DMS53 (cell line): ENCODE data around the gene RAD51D.
A peak's percentile ranks its signal among the peaks of the same experiment; 100 is the strongest.
"Not testable (repeated sequence)": the region's sequence is repeated elsewhere in the genome, so short reads cannot be mapped to it uniquely, and the experiment has no call there.

Experiments
- DNase-seq: peaks from one replicate; lab custom pipeline; 2025; lab: John Stamatoyannopoulos, UW

RAD51D gene

DNA sequence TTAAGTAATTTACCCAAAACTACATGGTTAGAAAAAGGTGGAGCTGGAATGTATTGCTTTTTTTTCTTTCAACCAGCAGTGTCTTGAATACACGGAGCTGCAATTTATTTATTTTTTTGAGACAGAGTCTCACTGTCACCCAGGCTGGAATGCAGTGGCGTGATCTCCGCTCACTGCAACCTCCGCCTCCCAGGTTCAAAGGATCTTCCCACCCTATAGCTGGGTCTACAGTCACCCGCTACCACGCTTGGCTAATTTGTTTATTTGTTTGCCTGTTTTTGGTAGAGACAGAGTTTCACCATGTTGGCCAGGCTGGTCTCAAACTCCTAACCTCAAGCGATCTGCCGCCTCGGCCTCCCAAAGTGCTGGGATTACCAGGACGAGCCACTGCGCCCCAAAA, 29.0 kb downstream of the RAD51D start:
- DNase-seq: not testable (repeated sequence)

DNA sequence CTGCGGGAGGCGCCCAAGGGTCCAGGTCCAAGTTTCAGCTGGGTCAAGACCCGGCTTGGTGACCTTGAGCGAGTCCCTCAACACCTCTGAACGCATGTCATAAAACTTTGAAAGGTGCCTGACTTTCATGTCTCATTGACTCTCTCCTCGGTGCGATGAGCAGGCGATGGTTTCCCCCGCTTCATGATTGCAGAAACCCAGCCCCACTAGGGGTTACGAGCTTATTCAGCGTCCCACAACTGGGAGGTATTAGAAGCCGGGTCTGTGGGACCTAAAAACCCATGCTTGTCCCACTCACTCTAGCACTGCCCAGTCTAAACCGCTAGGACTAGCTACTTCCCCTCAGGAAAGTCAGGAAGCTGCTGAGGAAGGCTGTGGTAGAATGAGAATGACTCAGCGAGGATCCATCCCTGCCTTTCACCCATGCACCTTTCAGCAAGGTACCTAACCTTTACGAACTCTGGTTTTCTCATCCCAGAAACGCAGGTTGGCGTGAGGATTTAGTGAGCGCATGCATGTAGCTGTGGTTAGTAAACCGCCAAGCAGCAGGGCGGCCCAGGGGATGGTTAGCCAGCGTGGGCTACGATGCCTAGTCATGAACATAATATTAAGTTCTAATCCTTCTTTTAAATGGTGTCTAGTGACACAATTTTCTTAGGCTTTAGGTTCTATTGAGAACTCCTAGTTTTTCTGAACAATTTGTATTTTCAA, 29.9 kb downstream of the RAD51D start:
- peak; percentile 77 for DNase-seq

DNA sequence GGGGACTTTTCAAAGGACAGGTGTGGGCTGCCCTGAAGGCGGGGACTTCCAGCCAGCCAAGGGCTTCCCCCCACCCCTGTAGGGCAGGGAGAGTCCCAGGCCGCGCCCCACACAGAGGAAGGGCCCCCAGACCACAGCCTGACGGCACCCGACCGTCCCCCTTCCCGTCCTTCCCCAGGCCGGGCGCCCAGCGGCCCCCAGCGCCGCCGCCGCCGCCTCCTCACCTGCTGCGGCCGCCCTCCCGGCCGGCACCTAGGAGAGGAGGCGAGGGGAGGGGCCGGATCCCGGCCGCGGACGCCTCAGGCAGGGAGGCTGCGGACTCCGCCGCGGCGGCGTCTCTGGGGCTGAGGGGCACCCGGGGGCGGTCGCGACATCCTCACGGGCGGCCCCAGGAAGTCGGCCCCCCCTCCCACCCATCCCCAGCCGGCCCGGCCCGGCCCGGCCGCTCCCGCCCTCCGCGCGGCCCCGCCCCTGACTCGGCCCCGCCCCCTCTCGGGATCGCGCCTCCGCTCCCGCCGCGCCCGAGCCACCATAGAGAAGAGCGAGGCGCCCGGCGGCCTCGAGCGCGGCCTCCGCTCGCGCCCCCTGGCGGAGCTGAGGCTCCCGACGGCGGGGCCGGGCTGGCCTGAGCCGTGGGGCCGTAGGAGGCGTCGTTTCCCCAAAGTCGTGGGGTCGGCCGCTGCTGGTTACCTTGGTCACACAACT, 30.6 kb downstream of the RAD51D start:
- DNase-seq: peak; percentile 90

GRCh38 chr17:35088356-35088880, 31.2 kb downstream of the RAD51D start:
- peak; percentile 63 for DNase-seq

- peak; percentile 62 for DNase-seq
Measured at GRCh38 chr17:35087731-35088355, 31.8 kb downstream of the RAD51D start.

DNA sequence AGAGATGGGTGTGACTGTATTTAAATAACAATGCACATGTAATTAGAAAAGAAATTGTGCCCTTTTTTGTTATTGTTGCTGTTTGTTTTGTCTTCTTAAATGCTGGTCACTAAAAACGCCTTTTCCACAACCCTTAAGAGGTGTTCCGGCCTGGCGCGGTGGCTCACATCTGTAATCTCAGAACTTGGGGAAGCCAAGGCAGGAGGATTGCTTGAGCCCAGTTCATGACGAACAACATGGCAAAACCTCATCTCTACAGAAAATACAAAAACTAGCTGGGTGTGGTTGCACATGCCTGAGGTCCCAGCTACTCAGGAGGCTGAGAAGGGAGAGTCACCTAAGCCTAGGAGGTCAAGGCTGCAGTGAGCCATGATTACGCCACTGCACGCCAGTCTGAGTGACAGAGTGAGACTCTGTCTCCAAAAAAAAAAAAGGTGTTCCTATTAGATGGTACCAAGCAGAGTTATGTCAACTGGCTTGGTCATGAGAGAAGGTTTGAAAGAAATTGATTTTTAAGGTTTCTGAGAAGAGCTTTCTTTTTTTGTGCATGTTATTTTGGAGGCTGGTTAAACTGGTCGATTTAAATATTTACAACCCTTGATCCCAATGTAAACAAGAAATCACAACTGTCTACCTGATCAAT, 32.6 kb downstream of the RAD51D start:
- DNase-seq: no peak

GRCh38 chr17:35086164-35086563, 33.5 kb downstream of the RAD51D start:
- DNase-seq: no peak

DNA sequence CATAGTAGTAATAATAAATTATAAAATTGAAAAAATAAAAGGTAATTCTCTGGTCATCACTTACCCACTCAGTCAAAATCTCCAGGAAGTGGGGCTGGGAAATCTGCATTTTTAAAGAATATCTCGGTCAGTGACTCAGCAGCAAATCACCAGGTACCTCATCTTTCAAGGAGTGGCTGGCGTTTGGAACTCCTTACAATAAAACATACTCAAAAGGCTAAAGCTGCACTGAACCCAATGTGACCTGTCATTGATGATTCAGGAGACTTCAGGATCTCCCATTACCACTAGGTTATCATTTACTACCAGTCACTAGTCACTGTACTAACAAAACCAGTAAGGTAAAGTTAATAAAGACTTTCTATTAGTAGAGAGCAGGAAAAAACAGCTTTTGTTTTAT, 34.7 kb downstream of the RAD51D start:
- DNase-seq: no peak

DNA sequence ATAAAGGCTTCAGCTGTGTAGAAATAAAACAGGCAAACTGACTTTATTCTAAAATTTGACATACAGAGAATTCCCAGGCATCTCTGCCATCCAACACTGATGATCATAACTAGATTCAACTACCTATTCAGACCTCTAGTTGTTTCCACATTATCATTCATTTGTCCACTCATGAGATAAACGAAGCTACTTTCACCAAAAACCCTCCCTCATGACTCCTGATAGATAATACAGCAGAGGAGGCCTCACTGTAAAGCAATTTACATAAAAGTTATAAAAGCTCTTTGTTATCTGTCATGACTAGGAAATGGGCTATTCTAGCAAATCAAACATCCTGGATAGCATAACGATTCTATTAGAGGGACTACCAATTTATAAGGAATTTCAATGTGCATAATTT, 36.6 kb downstream of the RAD51D start:
- DNase-seq: no peak

DNA sequence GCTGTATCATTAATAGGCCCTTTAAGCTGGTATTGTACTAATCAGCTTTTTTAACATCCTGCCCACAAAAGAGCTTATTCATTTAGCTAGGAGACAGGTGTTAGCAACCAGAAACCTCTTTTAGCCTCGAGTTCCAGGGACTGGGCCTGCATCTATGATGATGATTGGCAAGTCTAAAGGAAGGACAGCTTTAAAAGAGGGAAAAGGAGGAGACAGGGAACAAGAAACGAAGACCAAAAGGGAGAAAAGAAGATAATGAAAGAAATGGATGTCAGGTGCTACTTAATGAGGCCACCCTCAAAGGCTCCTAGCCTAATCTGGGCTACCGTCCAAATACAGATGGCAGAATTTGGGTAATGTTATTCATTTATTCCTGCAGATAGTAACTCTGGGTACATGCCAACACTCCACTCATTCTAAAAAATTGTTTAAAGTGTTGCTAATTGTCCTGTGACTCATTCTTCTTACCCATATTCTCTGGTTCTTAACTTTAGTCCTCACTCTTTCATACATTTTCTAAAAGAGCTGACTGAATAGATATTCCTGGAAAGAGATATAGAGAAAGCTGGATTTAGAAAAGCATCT, 37.5 kb downstream of the RAD51D start:
- DNase-seq: no peak

DNA sequence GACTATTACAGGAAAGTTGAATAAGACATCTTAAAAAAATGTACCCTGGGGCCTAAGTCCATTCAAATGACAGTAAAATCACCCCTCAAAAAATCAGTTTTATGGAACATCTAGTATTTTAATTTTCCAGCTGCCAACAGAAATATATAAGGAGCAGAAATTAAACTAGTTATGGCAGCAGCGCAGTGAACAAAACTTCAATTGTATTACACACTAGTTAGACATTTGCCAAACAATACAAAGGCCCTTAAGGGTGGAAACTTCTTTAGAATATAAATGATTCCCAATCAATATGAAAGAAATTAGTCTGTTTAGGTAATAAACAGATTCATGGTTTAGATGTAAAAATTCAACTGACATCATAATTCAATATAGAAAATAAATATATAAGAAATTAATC, 38.0 kb downstream of the RAD51D start:
- no peak for DNase-seq

GRCh38 chr17:35080536-35080935, 39.1 kb downstream of the RAD51D start:
- DNase-seq: no peak

- no peak for DNase-seq
Measured at GRCh38 chr17:35079547-35080423, 39.9 kb downstream of the RAD51D start.

GRCh38 chr17:35076874-35077273, 42.8 kb downstream of the RAD51D start:
- DNase-seq: no peak

- no peak for DNase-seq
Measured at GRCh38 chr17:35074711-35075707, 44.7 kb downstream of the RAD51D start.

DNA sequence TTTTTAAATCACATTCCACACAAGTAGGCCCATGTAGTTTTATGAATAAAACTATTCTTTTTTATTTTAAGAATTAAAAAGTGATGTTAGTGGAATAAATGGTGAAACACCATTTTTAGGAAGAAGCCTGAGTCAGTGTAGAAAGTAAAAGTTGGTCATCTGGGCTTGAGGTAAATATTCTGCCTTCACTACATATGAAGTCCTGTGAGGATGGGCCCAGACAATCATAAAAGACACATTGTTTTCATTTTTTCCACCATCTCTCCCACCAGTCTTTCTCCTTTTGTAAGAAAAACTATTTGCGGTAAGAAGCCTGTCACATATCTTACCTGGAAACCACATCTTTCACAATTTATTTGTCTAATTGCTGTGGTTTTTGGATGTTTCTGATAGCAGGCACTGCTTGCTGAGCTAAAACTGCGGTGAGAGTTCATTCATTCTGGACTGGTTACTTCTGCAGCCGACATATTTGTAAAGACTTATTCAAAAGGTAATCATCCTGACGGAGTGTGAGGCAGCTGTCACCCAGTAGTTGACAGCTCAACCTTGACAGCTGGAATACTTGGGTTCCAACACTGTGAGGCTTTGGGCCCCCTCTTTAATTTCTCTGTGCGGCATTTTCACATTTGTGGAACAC, 45.6 kb downstream of the RAD51D start:
- no peak for DNase-seq

GRCh38 chr17:35073183-35073790, 46.4 kb downstream of the RAD51D start:
- DNase-seq: no peak

GRCh38 chr17:35069311-35069710, 50.3 kb downstream of the RAD51D start:
- DNase-seq: no peak

GRCh38 chr17:35068249-35068648, 51.4 kb downstream of the RAD51D start:
- DNase-seq: no peak
